ENCODE results near the gene SESTD1. TPM values are rescaled to one million over a fixed set of nuclear protein-coding genes. Genes with fewer than 3 reads are reported as not detected.

Gene SESTD1
- total and polyA plus RNA-seq, 2 donors, result 4.4 to 9.4 TPM

DNA sequence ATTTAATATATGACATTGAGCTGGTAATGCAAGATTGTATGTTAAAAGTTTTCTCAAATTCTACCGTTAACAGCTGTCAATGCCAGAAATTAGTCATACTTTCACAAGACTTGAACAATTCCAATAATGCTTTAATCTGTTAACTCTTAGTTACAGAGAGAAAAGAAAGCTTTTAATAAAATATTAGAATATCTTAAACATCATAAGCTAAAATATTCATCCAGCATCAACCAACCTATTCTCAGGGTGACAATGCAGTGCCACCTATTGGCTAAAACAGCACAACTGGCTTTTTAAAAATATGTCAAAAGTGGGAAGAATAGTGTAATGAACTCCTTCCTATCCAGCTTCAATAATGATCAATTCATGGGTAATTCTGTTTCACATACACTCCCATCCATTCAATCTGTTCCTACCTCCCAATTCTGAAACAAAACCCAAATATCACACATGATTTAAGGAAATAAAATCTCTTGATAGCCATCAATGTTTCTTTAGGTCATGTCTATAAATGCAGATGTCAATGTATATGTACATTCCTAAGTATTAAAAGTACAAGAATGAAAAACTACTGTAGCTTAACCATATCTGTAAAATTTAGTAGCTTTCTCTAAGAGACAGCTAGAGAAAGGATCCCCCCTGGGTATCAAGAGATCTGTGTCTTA lies 134.9 kb downstream of the SESTD1 start:
- Histone ChIP-seq H3K9me3 (ENCODE audit: control insufficient read depth in 2 of 2, insufficient read depth in 1 of 2, low read length in 1 of 2) (no peaks in the 10 kb centered on the region), H3K4me3 (ENCODE audit: low read length in 2 of 2) (no peak overlapping the region), H3K27ac (ENCODE audit: low read depth in 1 of 2, low read length in 1 of 2) (no peak overlapping the region), H3K4me1 (ENCODE audit: control insufficient read depth in 2 of 2, insufficient read depth in 2 of 2, low read length in 2 of 2) (peaks cover 5 to 6% of the 10 kb centered on the region in 2 donors), H3K27me3 (ENCODE audit: control insufficient read depth in 2 of 2, insufficient read depth in 1 of 2, low read length in 1 of 2) (no peaks in the 10 kb centered on the region), H3K36me3 (ENCODE audit: control insufficient read depth in 2 of 2, insufficient read depth in 2 of 2, low read length in 1 of 2) (no peaks in the 10 kb centered on the region)
- WGBS, result 96% methylated on average over 1 of the region's 1 CpG
- peak in 5 of 9 donors; percentile 13 to 53 (median 20) for DNase-seq (ENCODE audit: low read depth in 6 of 9, low spot score in 9 of 9)

DNA sequence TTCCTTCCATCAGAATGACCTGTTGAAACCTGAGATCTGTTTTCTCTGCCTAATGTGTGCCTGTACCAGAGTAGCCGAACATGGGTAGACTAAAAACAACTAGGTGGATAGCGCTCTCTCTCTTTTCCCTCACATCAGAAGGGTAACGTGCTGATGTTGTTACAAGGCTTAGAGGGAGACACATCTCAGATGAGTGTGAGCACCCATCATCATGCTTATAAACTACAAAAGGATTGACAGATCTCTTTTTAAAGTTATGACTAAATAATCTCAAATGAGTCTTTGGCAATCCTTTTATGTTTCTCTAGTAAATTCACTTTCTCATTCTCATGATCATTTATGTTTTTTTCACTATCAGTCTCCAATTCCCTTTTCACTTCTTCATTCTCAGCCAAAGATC lies 139.2 kb downstream of the SESTD1 start:
- WGBS, result 76% methylated on average over 3 of the region's 3 CpGs
- Histone ChIP-seq H3K4me3 (ENCODE audit: low read length in 2 of 2) (no peak overlapping the region), H3K27ac (ENCODE audit: low read depth in 1 of 2, low read length in 1 of 2) (no peak overlapping the region), H3K27me3 (ENCODE audit: control insufficient read depth in 2 of 2, insufficient read depth in 1 of 2, low read length in 1 of 2) (no peaks in the 10 kb centered on the region), H3K9me3 (ENCODE audit: control insufficient read depth in 2 of 2, insufficient read depth in 1 of 2, low read length in 1 of 2) (no peaks in the 10 kb centered on the region), H3K36me3 (ENCODE audit: control insufficient read depth in 2 of 2, insufficient read depth in 2 of 2, low read length in 1 of 2) (no peaks in the 10 kb centered on the region), H3K4me1 (ENCODE audit: control insufficient read depth in 2 of 2, insufficient read depth in 2 of 2, low read length in 2 of 2) (peaks cover 5 to 8% of the 10 kb centered on the region in 2 donors)
- DNase-seq (ENCODE audit: low read depth in 6 of 9, low spot score in 9 of 9), result no peak

DNA sequence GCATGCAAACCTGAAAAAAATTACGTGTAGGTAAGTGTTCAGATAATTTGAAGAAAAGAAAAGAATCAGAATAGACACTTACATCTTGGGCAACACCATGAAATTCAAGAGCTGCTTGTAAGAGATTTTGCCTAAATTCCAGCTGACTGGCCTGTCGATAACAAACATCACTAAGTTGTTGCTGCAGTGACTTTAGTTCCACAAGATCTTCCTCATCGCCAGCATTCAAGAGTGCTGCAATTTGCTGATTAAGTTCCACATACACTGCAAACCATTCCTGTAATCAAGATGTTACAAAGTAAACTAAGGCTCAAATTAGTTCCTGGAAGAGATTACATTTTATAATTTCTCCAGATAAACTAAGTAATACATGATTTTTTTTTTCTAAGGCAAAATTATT lies 140.3 kb downstream of the SESTD1 start:
- H3K36me3 ChIP-seq (ENCODE audit: control insufficient read depth in 2 of 2, insufficient read depth in 2 of 2, low read length in 1 of 2), result no peaks in the 10 kb centered on the region
- H3K27ac ChIP-seq (ENCODE audit: low read depth in 1 of 2, low read length in 1 of 2), result no peak overlapping the region
- 96% methylated on average over 3 of the region's 3 CpGs for WGBS
- DNase-seq (ENCODE audit: low read depth in 6 of 9, low spot score in 9 of 9), result no peak
- no peaks in the 10 kb centered on the region for H3K9me3 ChIP-seq (ENCODE audit: control insufficient read depth in 2 of 2, insufficient read depth in 1 of 2, low read length in 1 of 2)
- H3K4me3 ChIP-seq (ENCODE audit: low read length in 2 of 2), result no peak overlapping the region
- H3K4me1 ChIP-seq (ENCODE audit: control insufficient read depth in 2 of 2, insufficient read depth in 2 of 2, low read length in 2 of 2), result peaks cover 5 to 8% of the 10 kb centered on the region in 2 donors
- no peaks in the 10 kb centered on the region for H3K27me3 ChIP-seq (ENCODE audit: control insufficient read depth in 2 of 2, insufficient read depth in 1 of 2, low read length in 1 of 2)

DNA sequence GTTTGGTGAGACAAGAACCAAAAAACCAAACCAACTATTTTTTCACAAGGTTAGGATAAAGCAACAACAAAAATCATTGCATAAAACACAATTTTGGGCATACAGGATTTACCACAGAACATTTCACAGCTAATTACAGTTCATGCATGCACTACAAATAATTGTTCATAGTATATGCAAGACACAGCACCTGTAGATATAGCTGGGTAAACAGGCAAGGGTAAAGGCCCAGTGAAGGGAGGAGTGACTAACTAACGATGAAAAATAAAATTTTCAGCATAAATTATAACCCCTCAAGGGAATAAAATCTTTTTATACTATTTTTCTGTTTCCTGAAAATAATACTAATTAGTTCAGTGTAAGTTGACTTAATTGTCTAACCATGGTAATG lies 141.4 kb downstream of the SESTD1 start:
- H3K27ac ChIP-seq (ENCODE audit: low read depth in 1 of 2, low read length in 1 of 2), result no peak overlapping the region
- H3K4me1 ChIP-seq (ENCODE audit: control insufficient read depth in 2 of 2, insufficient read depth in 2 of 2, low read length in 2 of 2), result peaks cover 5 to 8% of the 10 kb centered on the region in 2 donors
- DNase-seq (ENCODE audit: low read depth in 6 of 9, low spot score in 9 of 9), result no peak
- no peak overlapping the region for H3K4me3 ChIP-seq (ENCODE audit: low read length in 2 of 2)
- H3K27me3 ChIP-seq (ENCODE audit: control insufficient read depth in 2 of 2, insufficient read depth in 1 of 2, low read length in 1 of 2), result no peaks in the 10 kb centered on the region
- H3K9me3 ChIP-seq (ENCODE audit: control insufficient read depth in 2 of 2, insufficient read depth in 1 of 2, low read length in 1 of 2), result no peaks in the 10 kb centered on the region
- H3K36me3 ChIP-seq (ENCODE audit: control insufficient read depth in 2 of 2, insufficient read depth in 2 of 2, low read length in 1 of 2), result no peaks in the 10 kb centered on the region
- WGBS, result 99% methylated on average over 1 of the region's 1 CpG

DNA sequence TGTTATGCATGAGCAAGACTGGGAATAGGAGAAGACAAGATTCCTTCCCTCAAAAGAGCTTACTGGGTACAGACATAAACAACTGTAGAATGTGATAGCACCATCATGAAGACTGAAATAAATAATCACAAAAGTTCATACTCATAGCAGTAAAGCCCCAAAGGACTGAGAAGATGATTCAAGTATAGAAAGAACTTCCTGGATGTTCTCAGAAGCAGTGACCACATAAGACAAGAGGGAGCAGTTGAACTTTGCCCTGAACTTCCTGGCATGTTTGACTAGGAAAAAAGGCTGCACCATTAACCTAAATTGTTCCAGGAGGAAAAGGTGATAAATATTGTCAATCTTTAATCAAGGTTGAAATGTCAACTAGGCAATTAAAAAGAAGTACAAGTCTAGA lies 156.9 kb downstream of the SESTD1 start:
- Histone ChIP-seq H3K9me3 (ENCODE audit: control insufficient read depth in 2 of 2, insufficient read depth in 1 of 2, low read length in 1 of 2) (no peaks in the 10 kb centered on the region), H3K4me1 (ENCODE audit: control insufficient read depth in 2 of 2, insufficient read depth in 2 of 2, low read length in 2 of 2) (peaks cover 0 to 2% of the 10 kb centered on the region in 2 donors), H3K27ac (ENCODE audit: low read depth in 1 of 2, low read length in 1 of 2) (no peak overlapping the region), H3K27me3 (ENCODE audit: control insufficient read depth in 2 of 2, insufficient read depth in 1 of 2, low read length in 1 of 2) (no peaks in the 10 kb centered on the region), H3K36me3 (ENCODE audit: control insufficient read depth in 2 of 2, insufficient read depth in 2 of 2, low read length in 1 of 2) (peaks cover 0 to 12% of the 10 kb centered on the region in 2 donors), H3K4me3 (ENCODE audit: low read length in 2 of 2) (no peak overlapping the region)
- no peak for DNase-seq (ENCODE audit: low read depth in 6 of 9, low spot score in 9 of 9)

DNA sequence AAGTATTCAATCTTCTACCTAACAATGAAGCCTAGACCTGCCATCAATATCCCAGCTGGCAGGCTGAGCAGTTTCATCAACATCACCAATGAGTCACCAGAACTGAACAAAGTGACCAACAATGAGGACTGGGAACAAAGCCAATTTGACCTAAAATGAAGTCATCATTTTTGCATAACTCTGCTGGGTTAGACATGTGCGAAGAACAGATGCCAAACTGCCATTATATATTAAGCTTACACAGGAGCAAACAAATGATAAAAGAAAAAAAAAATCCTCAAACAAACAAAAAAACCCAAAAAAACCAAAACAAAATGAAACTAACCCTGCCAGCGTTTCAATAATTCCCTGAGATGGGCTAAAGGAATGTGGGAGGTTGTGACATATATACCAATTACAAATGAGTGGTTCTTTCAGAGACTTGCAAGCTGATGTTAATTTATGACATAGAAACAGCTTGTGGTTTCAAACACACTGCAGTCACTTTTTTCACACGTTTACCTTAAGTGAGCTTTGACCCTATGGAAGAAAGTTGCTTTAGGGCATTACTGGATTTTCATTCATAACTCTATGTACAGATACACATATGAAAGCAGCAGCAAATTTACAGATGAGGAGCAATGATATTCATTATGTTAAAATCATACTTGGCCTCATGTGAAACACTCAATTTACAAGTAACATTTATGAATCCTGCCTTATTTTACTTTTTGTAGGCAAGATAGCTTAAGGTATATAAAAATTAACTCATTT lies 157.8 kb downstream of the SESTD1 start:
- H3K27ac ChIP-seq (ENCODE audit: low read depth in 1 of 2, low read length in 1 of 2), result no peak overlapping the region
- no peak overlapping the region for H3K4me3 ChIP-seq (ENCODE audit: low read length in 2 of 2)
- no peak for DNase-seq (ENCODE audit: low read depth in 6 of 9, low spot score in 9 of 9)
- whole genome bisulfite sequencing, result 72% methylated on average over 3 of the region's 3 CpGs
- no peaks in the 10 kb centered on the region for H3K27me3 ChIP-seq (ENCODE audit: control insufficient read depth in 2 of 2, insufficient read depth in 1 of 2, low read length in 1 of 2)
- H3K36me3 ChIP-seq (ENCODE audit: control insufficient read depth in 2 of 2, insufficient read depth in 2 of 2, low read length in 1 of 2), result peaks cover 0 to 9% of the 10 kb centered on the region in 2 donors
- peaks cover 0 to 2% of the 10 kb centered on the region in 2 donors for H3K4me1 ChIP-seq (ENCODE audit: control insufficient read depth in 2 of 2, insufficient read depth in 2 of 2, low read length in 2 of 2)
- no peaks in the 10 kb centered on the region for H3K9me3 ChIP-seq (ENCODE audit: control insufficient read depth in 2 of 2, insufficient read depth in 1 of 2, low read length in 1 of 2)

DNA sequence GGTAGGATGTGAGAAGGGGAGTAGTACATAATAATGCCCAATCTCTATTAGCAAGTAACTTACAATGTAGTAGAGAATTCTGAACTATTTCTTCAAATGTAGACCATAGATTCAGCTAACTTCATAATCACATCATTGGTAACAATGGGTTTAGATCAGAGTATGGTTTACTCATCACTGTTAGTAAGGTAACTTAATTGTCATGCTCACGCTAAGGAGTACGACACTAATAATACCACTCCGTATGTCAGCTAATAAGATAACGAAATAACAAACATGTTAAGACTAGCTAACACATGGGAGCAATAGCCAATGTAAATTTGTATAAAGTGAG lies 158.3 kb downstream of the SESTD1 start:
- Histone ChIP-seq H3K9me3 (ENCODE audit: control insufficient read depth in 2 of 2, insufficient read depth in 1 of 2, low read length in 1 of 2) (no peaks in the 10 kb centered on the region), H3K4me1 (ENCODE audit: control insufficient read depth in 2 of 2, insufficient read depth in 2 of 2, low read length in 2 of 2) (peaks cover 0 to 2% of the 10 kb centered on the region in 2 donors), H3K27ac (ENCODE audit: low read depth in 1 of 2, low read length in 1 of 2) (no peak overlapping the region), H3K4me3 (ENCODE audit: low read length in 2 of 2) (no peak overlapping the region), H3K27me3 (ENCODE audit: control insufficient read depth in 2 of 2, insufficient read depth in 1 of 2, low read length in 1 of 2) (no peaks in the 10 kb centered on the region), H3K36me3 (ENCODE audit: control insufficient read depth in 2 of 2, insufficient read depth in 2 of 2, low read length in 1 of 2) (peaks cover 0 to 9% of the 10 kb centered on the region in 2 donors)
- WGBS, result 72% methylated on average over 4 of the region's 4 CpGs
- no peak for DNase-seq (ENCODE audit: low read depth in 6 of 9, low spot score in 9 of 9)

DNA sequence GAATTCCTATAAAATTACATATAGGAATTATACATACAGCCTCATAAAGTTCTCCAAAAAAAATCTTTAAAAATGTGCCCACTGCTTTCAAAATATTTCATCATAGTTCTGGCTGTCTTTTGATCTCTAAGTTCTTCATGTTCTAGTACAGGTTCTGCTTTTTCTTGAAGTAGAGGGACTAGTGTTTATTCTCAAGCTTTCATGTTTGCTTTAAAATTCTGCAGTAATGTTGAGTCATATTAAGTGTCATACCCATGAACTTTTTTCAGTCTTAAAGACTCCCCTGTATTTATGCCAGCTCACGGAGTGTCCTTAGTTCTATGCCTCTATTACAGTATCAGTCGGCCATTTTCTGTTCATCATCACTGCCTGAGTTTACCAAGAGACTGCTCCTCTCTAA lies 159.9 kb downstream of the SESTD1 start:
- H3K27ac ChIP-seq (ENCODE audit: low read depth in 1 of 2, low read length in 1 of 2), result no peak overlapping the region

DNA sequence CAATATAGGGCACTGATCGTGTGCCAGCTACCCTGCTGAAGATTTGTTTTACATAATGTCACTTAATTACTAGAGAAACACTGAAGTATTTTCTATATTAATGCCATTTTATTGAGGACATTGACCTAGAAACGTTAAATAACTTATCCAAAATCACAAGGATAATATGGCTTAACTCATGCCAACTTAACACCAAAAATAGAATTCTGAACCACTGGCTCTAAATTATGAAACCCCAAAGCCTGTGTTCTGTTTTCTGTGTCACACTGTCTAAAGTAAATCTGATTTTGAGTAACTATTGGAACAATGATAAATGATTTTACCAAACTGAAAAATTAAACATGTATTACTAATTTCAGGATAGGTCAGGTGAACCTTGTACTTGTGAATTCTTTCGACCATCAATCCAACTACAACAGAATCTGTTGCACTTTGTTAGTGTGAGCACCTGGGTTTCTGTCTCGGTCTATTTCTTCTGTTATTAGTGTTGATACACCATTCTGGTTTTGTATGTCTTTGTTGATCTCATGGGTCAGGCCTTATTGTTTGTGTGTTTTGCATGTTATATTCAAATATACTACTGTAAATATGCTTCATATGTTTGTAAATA lies 166.4 kb downstream of the SESTD1 start:
- H3K27ac ChIP-seq (ENCODE audit: low read depth in 1 of 2, low read length in 1 of 2), result no peak overlapping the region
- H3K9me3 ChIP-seq (ENCODE audit: control insufficient read depth in 2 of 2, insufficient read depth in 1 of 2, low read length in 1 of 2), result peaks cover 0 to 1% of the 10 kb centered on the region in 2 donors
- H3K36me3 ChIP-seq (ENCODE audit: control insufficient read depth in 2 of 2, insufficient read depth in 2 of 2, low read length in 1 of 2), result no peaks in the 10 kb centered on the region
- H3K27me3 ChIP-seq (ENCODE audit: control insufficient read depth in 2 of 2, insufficient read depth in 1 of 2, low read length in 1 of 2), result no peaks in the 10 kb centered on the region
- H3K4me3 ChIP-seq (ENCODE audit: low read length in 2 of 2), result no peak overlapping the region
- DNase-seq (ENCODE audit: low read depth in 6 of 9, low spot score in 9 of 9), result no peak
- 97% methylated on average over 4 of the region's 4 CpGs for WGBS
- H3K4me1 ChIP-seq (ENCODE audit: control insufficient read depth in 2 of 2, insufficient read depth in 2 of 2, low read length in 2 of 2), result peaks cover 12 to 15% of the 10 kb centered on the region in 2 donors

More for the DNA sequence above, 159.9 kb downstream of the SESTD1 start:
- Histone ChIP-seq H3K36me3 (ENCODE audit: control insufficient read depth in 2 of 2, insufficient read depth in 2 of 2, low read length in 1 of 2) (peaks cover 0 to 7% of the 10 kb centered on the region in 2 donors), H3K4me3 (ENCODE audit: low read length in 2 of 2) (no peak overlapping the region), H3K9me3 (ENCODE audit: control insufficient read depth in 2 of 2, insufficient read depth in 1 of 2, low read length in 1 of 2) (no peaks in the 10 kb centered on the region), H3K4me1 (ENCODE audit: control insufficient read depth in 2 of 2, insufficient read depth in 2 of 2, low read length in 2 of 2) (peaks cover 0 to 2% of the 10 kb centered on the region in 2 donors), H3K27me3 (ENCODE audit: control insufficient read depth in 2 of 2, insufficient read depth in 1 of 2, low read length in 1 of 2) (no peaks in the 10 kb centered on the region)
- over 99% methylated on average over 2 of the region's 2 CpGs for WGBS
- no peak for DNase-seq (ENCODE audit: low read depth in 6 of 9, low spot score in 9 of 9)

All from thymus (tissue), 11 donors.